GM18951 (cell line): Measurements from ENCODE around the gene ATAD3B.
"Not testable (repeated sequence)": the region's sequence is repeated elsewhere in the genome, so short reads cannot be mapped to it uniquely, and the experiment has no call there.

Experiments used
- POLR2A ChIP-seq: IDR thresholded peaks from 4 replicates; pipeline ENCODE4 v1.6.1; 2011; ENCODE audit warnings: mild to moderate bottlenecking; ENCODE audit not compliant: insufficient read length, insufficient read depth; ENCODE audit errors: extremely low read depth
- in situ Hi-C: fragments of 300-500 bp; cut with MboI; formaldehyde crosslinking; loops from one replicate; pipeline ENCODE4 v1.12.0; 2022; ENCODE audit warnings: low sequenced_read_pairs, mixed read lengths, inconsistent platforms; ENCODE audit not compliant: unreplicated experiment

The ATAD3B gene

GRCh38 chr1:1471389-1472052 is at the start of gene ATAD3B:
Gene ATAD3B (plus strand): TSS chr1:1471765. CDS start chr1:1471885, 120 bp downstream.
- in situ Hi-C loops: no loop called here
- TF ChIP-seq POLR2A: peak; percentile 71

DNA sequence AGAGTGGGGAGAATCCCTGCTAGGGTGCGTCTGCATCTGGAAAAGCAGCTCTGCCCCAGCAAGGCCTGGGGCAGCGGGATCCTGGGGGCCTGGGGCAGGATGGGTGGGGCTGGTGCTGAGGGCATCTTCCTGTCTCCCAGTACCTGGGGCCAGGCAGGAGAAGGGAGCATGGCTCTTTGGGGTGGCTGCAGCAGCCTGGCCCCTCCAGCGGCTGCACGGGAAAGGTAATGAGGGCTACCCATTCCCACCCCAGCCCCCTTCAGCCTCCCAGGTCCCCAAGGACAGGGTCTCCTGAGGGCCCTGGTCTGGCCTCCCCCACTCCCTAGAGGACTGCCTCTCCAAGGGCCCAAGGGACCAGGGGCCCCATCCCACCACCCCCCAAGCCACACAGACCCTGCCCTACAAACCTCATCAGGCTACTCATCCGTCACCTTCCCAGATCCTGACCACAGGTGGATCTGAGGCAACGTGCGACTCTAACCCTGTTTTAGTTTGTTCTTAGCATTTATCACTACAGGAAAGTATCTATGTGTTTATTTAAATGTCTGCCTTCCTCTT is 49.6 kb upstream of the ATAD3B start:
- in situ Hi-C loops: no loop called here
- TF ChIP-seq POLR2A: no peak

DNA sequence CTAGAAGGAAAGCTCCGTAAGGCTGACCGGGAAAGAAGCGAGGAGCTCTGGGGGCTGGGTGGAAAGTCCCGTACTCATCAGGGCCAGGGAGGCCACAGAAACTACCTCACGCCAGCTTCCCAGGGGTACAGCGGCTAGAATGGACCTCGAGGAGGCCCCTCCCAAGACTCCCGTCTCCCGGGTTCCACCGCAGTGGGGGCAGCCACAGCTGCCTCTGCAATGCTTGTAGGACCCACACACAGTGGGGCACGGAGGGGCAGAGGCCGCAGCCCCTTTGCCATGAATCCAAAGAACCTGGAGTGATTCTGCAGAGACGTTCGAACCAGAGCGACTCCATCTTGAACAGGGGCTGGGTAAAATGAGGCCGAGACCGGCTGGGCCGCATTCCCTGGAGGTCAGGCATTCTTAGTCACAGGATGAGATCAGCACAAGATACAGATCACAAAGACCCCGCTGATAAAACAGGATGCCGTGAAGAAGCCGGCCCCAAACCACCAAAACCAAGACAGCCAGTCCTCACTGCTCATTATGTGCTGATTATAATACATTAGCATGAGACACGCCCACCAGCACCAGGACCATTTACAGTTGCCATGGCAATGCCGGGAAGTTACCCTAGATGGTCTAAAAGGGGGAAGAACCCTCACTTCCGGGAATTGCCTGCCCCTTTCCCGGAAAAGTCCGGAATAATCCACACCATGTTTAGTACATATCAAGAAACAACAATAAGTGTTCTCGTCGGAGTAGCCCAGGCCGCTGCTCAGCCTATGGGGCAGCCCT is 48.9 kb upstream of the ATAD3B start:
- TF ChIP-seq POLR2A: no peak
- in situ Hi-C loops: no loop called here

DNA sequence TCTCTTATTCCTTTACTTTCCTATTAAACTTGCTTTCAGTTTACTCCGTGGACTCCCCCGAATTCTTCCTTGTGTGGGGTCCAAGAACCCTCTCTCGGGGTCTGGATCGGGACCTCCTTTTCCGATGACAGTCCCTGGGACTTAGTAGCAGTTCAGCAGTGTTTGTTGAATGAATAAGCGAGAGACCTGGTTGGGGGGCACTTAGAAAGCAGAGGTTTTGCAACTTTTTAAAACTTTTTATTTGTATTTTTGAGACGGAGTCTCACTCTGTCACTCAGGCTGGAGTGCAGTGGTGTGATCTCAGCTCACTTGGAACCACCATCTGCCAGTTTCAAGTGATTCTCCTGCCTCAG is 48.3 kb upstream of the ATAD3B start:
- no peak for TF ChIP-seq POLR2A
- in situ Hi-C loops: no loop called here

DNA sequence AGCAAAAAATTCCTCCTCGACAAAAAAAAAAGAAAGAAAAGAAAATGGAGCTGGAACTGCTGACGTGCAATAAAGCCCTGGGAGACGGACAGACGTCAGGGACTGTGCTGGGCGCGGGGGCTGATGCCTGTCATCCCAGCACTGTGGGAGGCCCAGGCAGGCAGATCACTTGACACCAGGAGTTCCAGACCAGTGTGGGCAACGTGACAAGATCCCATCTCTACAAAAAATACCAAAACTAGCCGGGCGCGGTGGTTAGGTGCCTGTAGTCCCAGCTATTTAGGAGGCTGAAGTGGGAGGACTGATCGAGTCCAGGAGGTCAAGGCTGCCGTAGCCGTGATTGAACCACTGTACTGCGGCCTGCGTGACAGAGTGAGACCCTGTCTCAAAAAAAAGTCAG is 46.9 kb upstream of the ATAD3B start:
- in situ Hi-C loops: no loop called here
- TF ChIP-seq POLR2A: no peak

- in situ Hi-C loops: no loop called here
- no peak for TF ChIP-seq POLR2A
Measured at GRCh38 chr1:1425426-1425752, 46.2 kb upstream of the ATAD3B start.

- TF ChIP-seq POLR2A: no peak
- in situ Hi-C loops: no loop called here
Measured at GRCh38 chr1:1425753-1426495, 45.6 kb upstream of the ATAD3B start.

GRCh38 chr1:1426496-1427105 is 45.0 kb upstream of the ATAD3B start:
- in situ Hi-C loops: no loop called here
- no peak for TF ChIP-seq POLR2A

DNA sequence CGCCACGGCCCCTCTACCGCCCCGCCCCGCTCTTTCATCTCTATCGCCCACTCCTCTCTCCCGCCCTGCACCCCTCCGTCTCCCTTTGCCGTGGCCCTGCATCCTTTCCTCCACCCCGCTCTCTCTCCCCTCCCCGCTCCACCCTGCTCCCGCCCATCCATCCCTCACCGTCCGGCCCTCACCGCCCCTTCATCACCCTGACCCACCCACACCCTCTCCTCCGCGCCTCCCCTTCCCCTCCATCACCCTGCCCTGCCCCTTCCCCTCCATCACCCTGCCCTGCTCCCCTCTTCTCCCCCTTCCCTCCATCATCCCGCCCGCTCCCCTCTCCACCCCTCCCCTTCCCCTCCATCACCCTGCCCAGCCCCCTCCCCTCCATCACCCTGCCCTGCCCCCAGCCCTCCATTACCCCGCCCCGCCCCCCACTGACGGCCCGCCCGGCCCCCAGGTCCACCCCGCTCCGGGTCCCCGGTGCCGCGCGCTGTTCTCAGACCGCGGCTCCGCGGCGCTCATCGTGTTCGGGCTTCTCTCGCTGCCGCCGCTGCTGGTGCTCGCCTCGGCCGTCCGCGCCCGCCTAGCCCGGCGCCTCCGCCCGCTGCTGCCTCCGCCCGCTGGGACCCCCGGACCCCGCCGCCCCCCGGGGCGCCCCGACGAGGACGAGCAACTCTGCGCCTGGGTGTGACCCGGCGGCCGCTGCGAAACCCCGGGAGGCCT is 44.3 kb upstream of the ATAD3B start:
- in situ Hi-C loops: no loop called here
- TF ChIP-seq POLR2A: no peak

- in situ Hi-C loops: no loop called here
Measured at GRCh38 chr1:1427820-1428148, 43.8 kb upstream of the ATAD3B start.

DNA sequence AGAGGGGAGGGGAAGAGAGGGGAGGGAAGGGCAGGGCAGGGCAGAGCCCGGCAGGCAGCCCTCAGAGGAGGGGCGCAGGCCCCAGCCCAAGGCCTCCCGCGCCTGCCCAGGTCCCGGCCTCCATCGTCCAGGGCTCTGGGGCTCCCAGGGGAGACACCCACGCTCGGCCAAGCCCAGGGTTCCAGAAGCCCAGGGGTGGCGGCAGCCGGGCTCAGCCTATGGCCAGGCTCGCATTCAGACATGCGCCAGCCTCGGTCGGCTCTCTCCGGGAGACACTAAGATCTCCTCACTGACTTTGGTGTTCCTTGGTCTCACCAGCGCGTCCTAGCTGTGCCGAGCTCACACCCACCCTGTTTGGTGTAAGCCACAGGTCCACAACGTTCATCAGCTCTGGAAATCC is 43.4 kb upstream of the ATAD3B start:
- in situ Hi-C loops: no loop called here
- TF ChIP-seq POLR2A: no peak

More at GRCh38 chr1:1427820-1428148, 43.8 kb upstream of the ATAD3B start:
- no peak for TF ChIP-seq POLR2A

DNA sequence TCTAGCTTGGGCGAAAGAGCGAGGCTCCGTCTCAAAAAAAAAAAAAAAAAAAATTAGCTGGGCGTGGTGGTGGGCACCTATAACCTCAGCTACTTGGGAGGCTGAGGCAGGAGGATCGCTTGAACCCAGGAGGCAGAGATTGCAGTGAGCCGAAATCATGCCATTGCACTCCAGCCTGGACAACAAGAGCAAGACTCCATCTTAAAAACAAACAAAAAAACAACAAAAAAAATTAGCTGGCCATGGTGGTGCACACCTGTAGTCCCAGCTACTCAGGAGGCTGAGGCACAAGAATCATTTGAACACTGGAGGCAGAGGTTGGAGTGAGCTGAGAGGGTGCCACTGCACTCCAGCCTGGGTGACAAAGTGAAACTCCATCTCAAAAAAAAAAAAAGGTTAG is 42.6 kb upstream of the ATAD3B start:
- in situ Hi-C loops: not testable (repeated sequence)

DNA sequence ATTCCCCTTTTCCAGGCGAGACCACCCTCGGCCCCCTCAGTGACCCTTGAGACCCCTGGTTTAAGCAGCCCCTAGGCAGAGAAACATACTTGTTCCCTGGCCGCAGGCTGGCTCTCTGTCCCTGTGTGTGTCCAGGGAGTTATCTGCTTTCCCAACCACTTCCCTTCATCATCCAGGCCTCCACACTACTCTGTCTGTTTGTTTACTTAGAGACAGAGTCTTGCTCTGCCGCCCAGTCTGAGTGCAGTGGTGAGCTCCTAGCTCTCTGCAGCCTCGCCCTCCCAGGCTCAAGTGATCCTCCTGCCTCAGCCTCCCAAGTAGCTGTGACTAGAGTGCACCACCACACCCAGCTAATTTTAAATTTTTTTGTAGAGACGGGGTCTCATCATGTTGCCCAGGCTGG is 41.9 kb upstream of the ATAD3B start:
- no peak for TF ChIP-seq POLR2A
- in situ Hi-C loops: no loop called here
